ENCODE results near the gene ZBTB20. TPM values are rescaled to one million over a fixed set of nuclear protein-coding genes. Genes with fewer than 3 reads are reported as not detected.

Gene ZBTB20
- total and polyA plus RNA-seq, 10 of the 15 experiments (the other 5 are each of a cell fraction or from before 2014, with no cell fraction given), result 0.20 to 5.5 (median 2.2) TPM

DNA sequence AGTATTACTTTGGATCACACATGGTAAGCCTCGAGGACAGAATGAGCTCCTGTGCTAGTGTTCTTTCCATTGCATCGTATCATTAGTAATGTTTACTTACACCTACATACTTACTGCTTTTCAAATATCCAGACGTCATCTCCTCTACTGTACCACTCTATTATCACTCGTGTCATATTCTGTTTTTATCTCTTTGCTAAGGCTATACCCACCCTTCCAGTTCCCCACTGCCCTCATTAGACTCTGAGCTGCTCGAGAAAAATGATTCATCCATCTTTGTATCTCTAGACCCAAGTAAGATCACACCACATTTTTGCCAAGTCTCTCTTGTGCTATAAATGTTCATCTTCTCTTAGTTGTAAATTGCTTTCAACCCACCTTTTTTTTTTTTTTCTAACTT lies 607.6 kb downstream of the ZBTB20 start:
- no peaks in the 10 kb centered on the region for H3K79me2 ChIP-seq (ENCODE audit: control insufficient read depth, insufficient read depth, low read length)
- DNase-seq (ENCODE audit: low read depth, low spot score), result no peak
- no peak overlapping the region for H3K4me3 ChIP-seq
- FAIRE-seq, result no peak
- no peaks in the 10 kb centered on the region; a peak in 1 of 4 replicates for H3K27me3 ChIP-seq (replicated peaks in 1 of 2; ENCODE audit: control insufficient read depth in 2 of 2, insufficient read depth in 2 of 2, low read length in 1 of 2)
- no peak overlapping the region for H2AFZ ChIP-seq (ENCODE audit: control insufficient read depth, low read depth, low read length)
- SMC1A ChIA-PET (ENCODE audit: uncharacterized antibody, unreplicated experiment), result no interaction called here
- no peak overlapping the region for H3K4me2 ChIP-seq (ENCODE audit: control insufficient read depth, insufficient read depth)
- ATAC-seq, result no peak
- 57% methylated on average over 5 of the region's 5 CpGs for WGBS (ENCODE audit: insufficient coverage, insufficient replicate concordance, low lambda C conversion rate, missing lambda C conversion rate)
- H3K27ac ChIP-seq (ENCODE audit: control insufficient read depth, insufficient read depth), result no peak overlapping the region
- H3K36me3 ChIP-seq (ENCODE audit: control insufficient read depth in 2 of 2, insufficient read depth in 2 of 2, low read length in 1 of 2), result no peaks in the 10 kb centered on the region
- no peaks in the 10 kb centered on the region; the same call in 2 of the 3 replicates for H3K9me3 ChIP-seq (replicated peaks; ENCODE audit: control insufficient read depth, insufficient read depth, low read length)
- H3K9ac ChIP-seq (ENCODE audit: control insufficient read depth, insufficient read depth, low read length), result no peak overlapping the region
- CTCF ChIA-PET, result no interaction called here
- POLR2A ChIA-PET, result no interaction called here
- RAD21 ChIA-PET (ENCODE audit: unreplicated experiment), result no interaction called here
- no TSS peak for BruUV-seq (replicated peaks)
- in situ Hi-C loops (cut with MboI) (no loop called here), intact Hi-C loops (cut with micrococcal nuclease; ENCODE audit: unreplicated experiment) (no loop called here)
- H3K4me1 ChIP-seq (ENCODE audit: control insufficient read depth, insufficient read depth, low read length), result no peaks in the 10 kb centered on the region
- H4K20me1 ChIP-seq (ENCODE audit: control insufficient read depth, insufficient read depth), result no peaks in the 10 kb centered on the region
- TF ChIP-seq SPI1 (IDR thresholded peaks at IDR 0.05; ENCODE audit: borderline replicate concordance, insufficient read depth, low read depth, low read length), result no peak
- TF ChIP-seq, protein P1, sequence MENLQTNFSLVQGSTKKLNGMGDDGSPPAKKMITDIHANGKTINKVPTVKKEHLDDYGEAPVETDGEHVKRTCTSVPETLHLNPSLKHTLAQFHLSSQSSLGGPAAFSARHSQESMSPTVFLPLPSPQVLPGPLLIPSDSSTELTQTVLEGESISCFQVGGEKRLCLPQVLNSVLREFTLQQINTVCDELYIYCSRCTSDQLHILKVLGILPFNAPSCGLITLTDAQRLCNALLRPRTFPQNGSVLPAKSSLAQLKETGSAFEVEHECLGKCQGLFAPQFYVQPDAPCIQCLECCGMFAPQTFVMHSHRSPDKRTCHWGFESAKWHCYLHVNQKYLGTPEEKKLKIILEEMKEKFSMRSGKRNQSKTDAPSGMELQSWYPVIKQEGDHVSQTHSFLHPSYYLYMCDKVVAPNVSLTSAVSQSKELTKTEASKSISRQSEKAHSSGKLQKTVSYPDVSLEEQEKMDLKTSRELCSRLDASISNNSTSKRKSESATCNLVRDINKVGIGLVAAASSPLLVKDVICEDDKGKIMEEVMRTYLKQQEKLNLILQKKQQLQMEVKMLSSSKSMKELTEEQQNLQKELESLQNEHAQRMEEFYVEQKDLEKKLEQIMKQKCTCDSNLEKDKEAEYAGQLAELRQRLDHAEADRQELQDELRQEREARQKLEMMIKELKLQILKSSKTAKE (IDR thresholded peaks at IDR 0.05; ENCODE audit: low read depth, poor library complexity, severe bottlenecking), result no peak
- TF ChIP-seq, protein P2, sequence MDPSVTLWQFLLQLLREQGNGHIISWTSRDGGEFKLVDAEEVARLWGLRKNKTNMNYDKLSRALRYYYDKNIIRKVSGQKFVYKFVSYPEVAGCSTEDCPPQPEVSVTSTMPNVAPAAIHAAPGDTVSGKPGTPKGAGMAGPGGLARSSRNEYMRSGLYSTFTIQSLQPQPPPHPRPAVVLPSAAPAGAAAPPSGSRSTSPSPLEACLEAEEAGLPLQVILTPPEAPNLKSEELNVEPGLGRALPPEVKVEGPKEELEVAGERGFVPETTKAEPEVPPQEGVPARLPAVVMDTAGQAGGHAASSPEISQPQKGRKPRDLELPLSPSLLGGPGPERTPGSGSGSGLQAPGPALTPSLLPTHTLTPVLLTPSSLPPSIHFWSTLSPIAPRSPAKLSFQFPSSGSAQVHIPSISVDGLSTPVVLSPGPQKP (IDR thresholded peaks at IDR 0.05; ENCODE audit: low read depth, low read length), result no peak
- TF ChIP-seq CHD2 (IDR thresholded peaks at IDR 0.05; ENCODE audit: borderline replicate concordance, low read depth, low read length), result no peak
- TF ChIP-seq ZZZ3 (IDR thresholded peaks at IDR 0.05; ENCODE audit: control insufficient read depth, insufficient read length, low read depth), result no peak
- no peak for TF ChIP-seq KAT2A (conservative IDR thresholded peaks at IDR 0.05; ENCODE audit: control insufficient read depth, low read depth, low read length)
- TF ChIP-seq NBN (IDR thresholded peaks at IDR 0.05), result no peak
- no peak for TF ChIP-seq MTA2 (IDR thresholded peaks at IDR 0.05; ENCODE audit: low read depth)
- no peak for TF ChIP-seq JUNB (IDR thresholded peaks at IDR 0.05)
- TF ChIP-seq, protein P3, sequence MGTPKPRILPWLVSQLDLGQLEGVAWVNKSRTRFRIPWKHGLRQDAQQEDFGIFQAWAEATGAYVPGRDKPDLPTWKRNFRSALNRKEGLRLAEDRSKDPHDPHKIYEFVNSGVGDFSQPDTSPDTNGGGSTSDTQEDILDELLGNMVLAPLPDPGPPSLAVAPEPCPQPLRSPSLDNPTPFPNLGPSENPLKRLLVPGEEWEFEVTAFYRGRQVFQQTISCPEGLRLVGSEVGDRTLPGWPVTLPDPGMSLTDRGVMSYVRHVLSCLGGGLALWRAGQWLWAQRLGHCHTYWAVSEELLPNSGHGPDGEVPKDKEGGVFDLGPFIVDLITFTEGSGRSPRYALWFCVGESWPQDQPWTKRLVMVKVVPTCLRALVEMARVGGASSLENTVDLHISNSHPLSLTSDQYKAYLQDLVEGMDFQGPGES (IDR thresholded peaks at IDR 0.05), result no peak
- TF ChIP-seq RAD51 (IDR thresholded peaks at IDR 0.05), result no peak
- TF ChIP-seq SMAD5 (IDR thresholded peaks at IDR 0.05; ENCODE audit: low read depth), result no peak
- TF ChIP-seq, protein P4, sequence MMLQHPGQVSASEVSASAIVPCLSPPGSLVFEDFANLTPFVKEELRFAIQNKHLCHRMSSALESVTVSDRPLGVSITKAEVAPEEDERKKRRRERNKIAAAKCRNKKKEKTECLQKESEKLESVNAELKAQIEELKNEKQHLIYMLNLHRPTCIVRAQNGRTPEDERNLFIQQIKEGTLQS (IDR thresholded peaks at IDR 0.05; ENCODE audit: borderline replicate concordance, extremely low read depth, low read depth, low read length), result no peak
- TF ChIP-seq, protein P5, sequence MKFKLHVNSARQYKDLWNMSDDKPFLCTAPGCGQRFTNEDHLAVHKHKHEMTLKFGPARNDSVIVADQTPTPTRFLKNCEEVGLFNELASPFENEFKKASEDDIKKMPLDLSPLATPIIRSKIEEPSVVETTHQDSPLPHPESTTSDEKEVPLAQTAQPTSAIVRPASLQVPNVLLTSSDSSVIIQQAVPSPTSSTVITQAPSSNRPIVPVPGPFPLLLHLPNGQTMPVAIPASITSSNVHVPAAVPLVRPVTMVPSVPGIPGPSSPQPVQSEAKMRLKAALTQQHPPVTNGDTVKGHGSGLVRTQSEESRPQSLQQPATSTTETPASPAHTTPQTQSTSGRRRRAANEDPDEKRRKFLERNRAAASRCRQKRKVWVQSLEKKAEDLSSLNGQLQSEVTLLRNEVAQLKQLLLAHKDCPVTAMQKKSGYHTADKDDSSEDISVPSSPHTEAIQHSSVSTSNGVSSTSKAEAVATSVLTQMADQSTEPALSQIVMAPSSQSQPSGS (IDR thresholded peaks at IDR 0.05; ENCODE audit: low read length), result no peak
